SH-SY5Y (cell line): ENCODE results near the gene FHL5.

Experiments
- GATA2 ChIP-seq: IDR thresholded peaks from 2 replicates; pipeline ENCODE4 v1.6.1; 2011; ENCODE audit warnings: mild to moderate bottlenecking, low read depth, low read length
- GATA3 ChIP-seq: IDR thresholded peaks from 2 replicates; pipeline ENCODE4 v1.6.1; 2011; ENCODE audit warnings: low read depth, mild to moderate bottlenecking, low read length, moderate library complexity

DNA sequence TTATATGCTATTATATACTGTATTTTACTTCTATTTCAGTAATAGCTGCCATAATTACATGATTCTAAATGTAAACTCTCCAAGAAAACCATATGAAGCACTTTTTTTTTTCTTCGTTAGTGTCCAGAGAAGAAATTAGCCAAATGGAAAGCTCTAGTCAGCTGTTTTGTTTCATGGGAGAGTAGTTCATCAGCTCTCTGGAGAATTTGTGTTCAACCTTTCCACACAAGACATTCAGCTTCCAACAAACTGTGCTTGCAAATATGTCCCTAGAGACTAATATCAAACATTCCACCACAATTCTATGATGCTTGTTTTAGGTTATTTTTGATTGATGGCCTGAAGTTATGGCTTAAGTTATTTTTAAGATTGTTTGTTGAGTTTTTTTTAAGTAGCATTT, 19.5 kb downstream of the FHL5 start:
- TF ChIP-seq GATA3 = no peak
- no peak for TF ChIP-seq GATA2
